ENCODE data around the gene FMNL2. TPM values are rescaled to one million over a fixed set of nuclear protein-coding genes. Genes with fewer than 3 reads are reported as not detected.

The FMNL2 gene
- total RNA-seq, 4 donors from 2014 or later, result 5.8 to 19.8 (median 16.9) TPM

GRCh38 chr2:152437276-152438108 is 102.5 kb downstream of the FMNL2 start:
- DNase-seq, result no peak
- H3K36me3 ChIP-seq, result no peaks in the 10 kb centered on the region
- H3K27me3 ChIP-seq, result no peaks in the 10 kb centered on the region
- H3K4me1 ChIP-seq, result peaks cover 5 to 31% (median 14%) of the 10 kb centered on the region in 3 donors
- 84 to 86% methylated on average over 5 of the region's 5 CpGs for WGBS, 2 donors
- H3K4me3 ChIP-seq, result no peak overlapping the region
- intact Hi-C loops (cut with DNase I), result no loop called here
- no peak overlapping the region for H3K27ac ChIP-seq
- TF ChIP-seq CTCF (IDR thresholded peaks at IDR 0.05) (no peak), POLR2A (IDR thresholded peaks at IDR 0.05) (no peak)
- H3K9me3 ChIP-seq, result no peaks in the 10 kb centered on the region

- no peaks in the 10 kb centered on the region for H3K9me3 ChIP-seq
- H3K4me3 ChIP-seq, result no peak overlapping the region
- peak overlapping the region in 3 of 4 donors; percentile 11 to 22 (median 16) for H3K27ac ChIP-seq
- DNase-seq, result no peak
- intact Hi-C loops (cut with DNase I), result no loop called here
- TF ChIP-seq CTCF (IDR thresholded peaks at IDR 0.05) (no peak), POLR2A (IDR thresholded peaks at IDR 0.05) (no peak)
- H3K36me3 ChIP-seq, result no peaks in the 10 kb centered on the region
- 76 to 77% methylated on average over 4 of the region's 4 CpGs for WGBS, 2 donors
- H3K27me3 ChIP-seq, result no peaks in the 10 kb centered on the region
- H3K4me1 ChIP-seq, result peaks cover 0 to 42% (median 25%) of the 10 kb centered on the region in 3 donors
Measured at GRCh38 chr2:152440049-152440448, 105.1 kb downstream of the FMNL2 start.

- TF ChIP-seq POLR2A (IDR thresholded peaks at IDR 0.05), result no peak
- no peak for TF ChIP-seq CTCF (IDR thresholded peaks at IDR 0.05)
- H3K4me1 ChIP-seq, result peaks cover 0 to 46% (median 29%) of the 10 kb centered on the region in 3 donors
- peak overlapping the region in 3 of 4 donors; percentile 11 to 22 (median 16) for H3K27ac ChIP-seq
- no peak overlapping the region for H3K4me3 ChIP-seq
- no peaks in the 10 kb centered on the region for H3K27me3 ChIP-seq
- no peak for DNase-seq
- intact Hi-C loops (cut with DNase I), result no loop called here
- H3K9me3 ChIP-seq, result no peaks in the 10 kb centered on the region
- no peaks in the 10 kb centered on the region for H3K36me3 ChIP-seq
- WGBS, 2 donors, result 50 to 53% methylated on average over 3 of the region's 3 CpGs
Measured at GRCh38 chr2:152440460-152440859, 105.5 kb downstream of the FMNL2 start.

GRCh38 chr2:152441961-152442360 is 107.0 kb downstream of the FMNL2 start:
- 94 to 96% methylated on average over 7 of the region's 7 CpGs for WGBS, 2 donors
- intact Hi-C loops (cut with DNase I), result no loop called here

More at GRCh38 chr2:152441961-152442360, 107.0 kb downstream of the FMNL2 start:
- no peak for DNase-seq
- Histone ChIP-seq H3K4me3 (no peak overlapping the region), H3K27me3 (no peaks in the 10 kb centered on the region), H3K4me1 (peaks cover 0 to 58% (median 36%) of the 10 kb centered on the region in 3 donors), H3K36me3 (no peaks in the 10 kb centered on the region), H3K27ac (no peak overlapping the region), H3K9me3 (no peaks in the 10 kb centered on the region)
- TF ChIP-seq POLR2A (IDR thresholded peaks at IDR 0.05) (no peak), CTCF (IDR thresholded peaks at IDR 0.05) (no peak)

Data from esophagus squamous epithelium (tissue), 5 donors.